SU-DHL-6 (cell line): ENCODE data around the gene RIC8B.

Experiments used
- CTCF ChIP-seq: fragments of 200-600 bp; sonication (generic); IDR thresholded peaks from one replicate; pipeline ENCODE4 v1.5.1; 2017; ENCODE audit warnings: antibody characterized with exemption, mild to moderate bottlenecking, low read length, moderate library complexity; ENCODE audit not compliant: insufficient read depth, poor library complexity, severe bottlenecking
- EZH2phosphoT487 ChIP-seq: fragments of 200-600 bp; sonication (generic), shearing (Covaris generic); conservative IDR thresholded peaks from 2 replicates; pipeline ENCODE4 v1.6.1; 2018; ENCODE audit warnings: mild to moderate bottlenecking, antibody characterized with exemption, low read length, moderate library complexity, mixed read lengths

GRCh38 chr12:106837782-106838181 is 63.3 kb downstream of the RIC8B start:
- TF ChIP-seq CTCF (no peak), EZH2phosphoT487 (no peak)
